ENCODE data around the gene ENTPD3. TPM values are rescaled to one million over a fixed set of nuclear protein-coding genes. Genes with fewer than 3 reads are reported as not detected.

ENTPD3 gene
- total and polyA plus RNA-seq, 2 of the 13 experiments (the other 11 are each of a cell fraction or from before 2014, with no cell fraction given): 0.07 TPM; not detected in 1

GRCh38 chr3:40452876-40453730 lies 66.1 kb downstream of the ENTPD3 start (continued):
- TF ChIP-seq SRSF1 (optimal IDR thresholded peaks at IDR 0.05; ENCODE audit: low read depth, low read length) (peak; percentile 84), ZEB1 (IDR thresholded peaks at IDR 0.05; ENCODE audit: insufficient replicate concordance, low read depth) (no peak), GLI4 (CRISPR knock-in tag; IDR thresholded peaks at IDR 0.05; ENCODE audit: borderline replicate concordance) (no peak), ZNF557 (CRISPR knock-in tag; IDR thresholded peaks at IDR 0.05) (no peak), ZNF318 (CRISPR knock-in tag; IDR thresholded peaks at IDR 0.05) (no peak), GMEB1 (CRISPR knock-in tag; IDR thresholded peaks at IDR 0.05; ENCODE audit: borderline replicate concordance) (peak; percentile 93), KLF11 (CRISPR knock-in tag; IDR thresholded peaks at IDR 0.05) (no peak), ZNF501 (CRISPR knock-in tag; IDR thresholded peaks at IDR 0.05) (peak; percentile 92), AGO2 (optimal IDR thresholded peaks at IDR 0.05; ENCODE audit: low read depth, low read length) (peak; percentile 34), HNRNPUL1 (IDR thresholded peaks at IDR 0.05; ENCODE audit: low read depth, low read length) (no peak), GATA4 (IDR thresholded peaks at IDR 0.05; ENCODE audit: borderline replicate concordance, low read depth) (0 out of 2 replicates have a peak, but pooled peaks have one; percentile 31), ZNF597 (CRISPR knock-in tag; IDR thresholded peaks at IDR 0.05) (no peak), ZNF577 (CRISPR knock-in tag; IDR thresholded peaks at IDR 0.05; ENCODE audit: borderline replicate concordance, low read depth) (0 out of 2 replicates have a peak, but pooled peaks have one; percentile 46), NFYB (CRISPR knock-in tag; IDR thresholded peaks at IDR 0.05) (peak; percentile 91), ZBTB14 (CRISPR knock-in tag; IDR thresholded peaks at IDR 0.05) (peak; percentile 84), RXRB (CRISPR knock-in tag; IDR thresholded peaks at IDR 0.05; ENCODE audit: borderline replicate concordance) (0 out of 2 replicates have a peak, but pooled peaks have one; percentile 52)
